ENCODE results near the gene CSF1. TPM values are rescaled to one million over a fixed set of nuclear protein-coding genes. Genes with fewer than 3 reads are reported as not detected.

Gene CSF1
- total and polyA plus RNA-seq, 12 donors = 3.8 to 295 (median 88.5) TPM

DNA sequence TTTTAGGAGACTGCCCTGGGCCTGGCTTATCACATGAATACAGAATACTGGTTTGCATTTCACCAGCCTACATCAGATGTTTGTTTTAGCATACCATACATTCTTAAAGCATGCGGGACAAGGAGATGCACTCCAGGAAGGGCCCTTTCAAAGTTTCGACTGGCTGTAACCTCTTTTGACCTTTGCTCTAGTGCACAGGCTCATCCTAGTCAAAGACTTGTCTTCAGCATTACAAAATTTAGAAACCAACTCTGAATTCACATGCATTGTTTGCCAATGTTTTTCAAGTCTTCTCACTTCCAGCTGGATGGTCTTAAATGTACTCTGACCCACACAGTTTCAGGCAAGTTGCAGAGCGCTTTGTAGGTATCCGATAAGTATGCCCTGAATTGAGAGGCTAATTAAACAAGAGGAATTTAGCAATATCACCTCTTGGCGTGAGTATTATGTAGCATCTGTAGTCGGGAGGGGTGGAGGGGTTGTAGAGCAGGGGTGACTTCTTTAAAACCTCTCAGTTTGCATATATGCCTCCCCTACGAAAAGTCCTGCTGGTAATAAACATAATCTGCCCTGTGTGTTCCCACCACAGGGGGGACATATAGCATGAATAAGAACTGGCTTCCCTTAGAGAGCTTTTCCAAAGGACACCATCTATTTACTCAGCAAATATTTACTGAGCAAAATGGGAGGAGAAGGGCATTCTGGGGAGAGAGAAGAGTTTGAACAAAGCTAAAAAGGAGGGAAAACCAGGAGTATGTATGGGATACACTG is 49.5 kb downstream of the CSF1 start:
- no peak for DNase-seq
- H3K9me3 ChIP-seq (replicated peaks in 1 of 3) = no peaks in the 10 kb centered on the region
- H3K4me3 ChIP-seq = no peak overlapping the region
- H3K27ac ChIP-seq = peak overlapping the region in 1 of 5 donors; percentile 7
- H3K27me3 ChIP-seq = no peaks in the 10 kb centered on the region
- TF ChIP-seq CTCF (IDR thresholded peaks at IDR 0.05) (no peak), POLR2A (IDR thresholded peaks at IDR 0.05) (no peak)
- no peaks in the 10 kb centered on the region for H3K36me3 ChIP-seq (replicated peaks in 1 of 2)
- no peaks in the 10 kb centered on the region for H3K4me1 ChIP-seq (replicated peaks in 1 of 2)
- intact Hi-C loops (cut with DNase I) = no loop called here
- 71 to 79% (median 76%) methylated on average over 7 of the region's 7 CpGs for WGBS, 4 donors

GRCh38 chr1:109960745-109961094 is 50.1 kb downstream of the CSF1 start:
- no peak for DNase-seq
- Histone ChIP-seq H3K36me3 (replicated peaks in 1 of 2) (no peaks in the 10 kb centered on the region), H3K27ac (no peak overlapping the region), H3K4me3 (no peak overlapping the region), H3K4me1 (replicated peaks in 1 of 2) (no peaks in the 10 kb centered on the region), H3K9me3 (replicated peaks in 1 of 3) (no peaks in the 10 kb centered on the region), H3K27me3 (no peaks in the 10 kb centered on the region)
- TF ChIP-seq POLR2A (IDR thresholded peaks at IDR 0.05) = no peak
- TF ChIP-seq CTCF (IDR thresholded peaks at IDR 0.05) = no peak
- WGBS, 4 donors = 31 to 98% (median 59%) methylated on average over 1 of the region's 1 CpG
- intact Hi-C loops (cut with DNase I) = no loop called here

- H3K36me3 ChIP-seq (replicated peaks in 1 of 2) = no peaks in the 10 kb centered on the region
- no peaks in the 10 kb centered on the region for H3K9me3 ChIP-seq (replicated peaks in 1 of 3)
- no peak overlapping the region for H3K4me3 ChIP-seq
- no peak overlapping the region for H3K27ac ChIP-seq
- DNase-seq = no peak
- intact Hi-C loops (cut with DNase I) = no loop called here
- no peaks in the 10 kb centered on the region for H3K27me3 ChIP-seq
- 76 to 91% (median 84%) methylated on average over 1 of the region's 1 CpG for WGBS, 4 donors
- no peaks in the 10 kb centered on the region for H3K4me1 ChIP-seq (replicated peaks in 1 of 2)
- TF ChIP-seq CTCF (IDR thresholded peaks at IDR 0.05) (no peak), POLR2A (IDR thresholded peaks at IDR 0.05) (no peak)
These were observed 53.2 kb downstream of the CSF1 start for GRCh38 chr1:109963864-109964263.

DNA sequence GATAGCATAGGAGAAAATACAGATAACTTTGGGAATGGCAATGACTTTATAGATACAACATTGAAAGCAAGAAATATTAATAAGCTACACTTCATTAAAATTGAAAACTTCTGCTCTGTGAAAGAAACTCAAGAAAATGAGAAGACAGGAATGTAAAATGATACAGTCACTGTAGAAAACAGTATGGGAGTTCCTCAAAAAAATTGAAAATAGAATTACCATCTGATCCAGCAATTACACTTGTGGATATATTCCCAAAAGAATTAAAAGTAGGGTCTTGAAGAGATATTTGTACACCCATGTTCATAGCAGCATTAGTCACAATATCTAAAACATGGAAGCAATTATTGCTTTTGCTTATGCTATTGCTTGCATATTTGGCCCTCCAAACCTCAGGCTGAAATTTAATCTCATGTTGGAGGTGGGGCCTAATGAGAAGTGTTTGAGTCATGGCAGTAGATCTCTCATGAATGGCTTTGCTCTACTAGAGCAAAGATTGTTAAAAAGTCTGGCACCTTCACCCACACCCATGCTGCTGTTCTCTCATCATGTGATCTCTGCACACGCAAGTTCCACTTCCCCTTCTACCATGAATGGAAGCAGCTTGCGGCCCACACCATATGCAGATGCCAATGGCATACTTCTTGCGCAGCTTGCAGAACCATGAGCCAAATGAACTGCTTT is 58.6 kb downstream of the CSF1 start:
- 84 to 100% (median 90%) methylated on average over 3 of the region's 3 CpGs for WGBS, 4 donors
- no peak for DNase-seq
- no peak overlapping the region for H3K27ac ChIP-seq
- no peaks in the 10 kb centered on the region for H3K27me3 ChIP-seq
- H3K4me1 ChIP-seq (replicated peaks in 1 of 2) = no peaks in the 10 kb centered on the region
- no peaks in the 10 kb centered on the region for H3K36me3 ChIP-seq (replicated peaks in 1 of 2)
- intact Hi-C loops (cut with DNase I) = no loop called here
- no peaks in the 10 kb centered on the region for H3K9me3 ChIP-seq (replicated peaks in 1 of 3)
- TF ChIP-seq POLR2A (IDR thresholded peaks at IDR 0.05) (no peak), CTCF (IDR thresholded peaks at IDR 0.05) (no peak)
- no peak overlapping the region for H3K4me3 ChIP-seq
